Activated T-cell treated with anti-CD3 and anti-CD28 coated beads, Interleukin-2, amount 50 U/mL, for 1 hour (primary cell): ENCODE measurements around the gene KIAA0408.
"Not testable (repeated sequence)": the region's sequence is repeated elsewhere in the genome, so short reads cannot be mapped to it uniquely, and the experiment has no call there.

ENCODE experiments used
- DNase-seq: peaks from one replicate; pipeline ENCODE4 v3.0.0-alpha.2; 2020

The KIAA0408 gene

GRCh38 chr6:127462376-127462775 is 3.2 kb upstream of the KIAA0408 start:
- no peak for DNase-seq

DNA sequence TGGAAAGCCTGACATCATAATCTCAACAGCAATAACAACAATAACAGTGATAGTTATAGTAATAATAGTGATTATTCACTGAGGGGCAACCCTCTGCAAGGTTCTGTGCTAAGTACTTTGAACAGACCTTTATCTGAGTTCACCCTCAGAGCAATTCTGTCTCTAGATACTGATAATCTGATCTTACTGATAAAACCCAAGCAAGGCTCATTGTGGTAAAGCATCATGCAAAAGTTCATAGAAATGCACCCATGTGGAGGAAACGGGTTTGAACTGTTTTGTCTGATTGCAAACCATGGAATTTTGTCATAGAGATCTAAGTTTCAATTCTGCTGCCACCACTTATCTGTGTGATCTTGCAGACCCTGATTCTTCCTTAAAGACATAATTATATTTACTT is 1.3 kb upstream of the KIAA0408 start:
- DNase-seq = no peak

GRCh38 chr6:127458817-127459216 is 372 bp downstream of the KIAA0408 start:
- DNase-seq = no peak

- DNase-seq = no peak
Observed at GRCh38 chr6:127458222-127458621, 967 bp downstream of the KIAA0408 start.

GRCh38 chr6:127457456-127458064 is 1.6 kb downstream of the KIAA0408 start:
- no peak for DNase-seq

GRCh38 chr6:127456465-127456864 is 2.7 kb downstream of the KIAA0408 start:
- no peak for DNase-seq

GRCh38 chr6:127453845-127454619 is 5.2 kb downstream of the KIAA0408 start:
- DNase-seq = no peak

DNA sequence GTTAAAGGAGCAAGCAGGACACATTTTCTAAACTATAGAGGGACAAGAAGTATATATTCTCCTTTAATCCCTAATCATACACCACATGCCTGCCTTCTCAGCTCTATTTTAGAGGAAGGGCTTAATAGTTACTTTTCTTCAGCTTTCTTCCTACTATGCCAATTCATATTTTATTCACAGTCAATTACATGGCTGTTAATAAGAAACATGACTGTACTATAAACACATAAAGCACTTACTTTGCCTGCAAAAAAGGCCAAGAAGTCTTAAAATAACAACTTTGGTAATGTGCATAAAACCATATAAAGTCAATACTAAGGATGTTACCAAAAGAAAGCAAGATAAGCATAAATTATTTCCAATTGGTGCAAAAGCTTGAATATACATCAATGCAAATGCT is 6.4 kb downstream of the KIAA0408 start:
- no peak for DNase-seq

GRCh38 chr6:127451388-127451787 is 7.8 kb downstream of the KIAA0408 start:
- no peak for DNase-seq

DNA sequence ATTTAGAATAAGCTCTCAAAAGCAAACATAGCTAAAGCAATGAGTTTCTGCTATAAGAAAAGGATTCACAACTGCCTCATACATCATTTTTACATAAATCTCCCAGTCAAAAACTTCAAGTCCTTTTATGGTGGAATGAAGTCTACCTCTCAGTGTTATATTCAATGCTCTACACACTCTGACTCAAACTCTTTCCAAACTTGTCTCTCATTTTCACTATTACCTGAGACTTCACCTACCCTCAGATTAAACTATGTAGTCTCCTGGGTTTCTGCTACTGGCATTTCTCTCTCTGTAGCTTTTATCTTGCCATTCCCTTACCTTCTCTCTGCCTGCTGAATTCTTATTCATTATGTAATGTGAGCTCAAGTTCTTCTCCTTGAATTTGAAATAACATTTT is 11.4 kb downstream of the KIAA0408 start:
- DNase-seq = no peak

DNA sequence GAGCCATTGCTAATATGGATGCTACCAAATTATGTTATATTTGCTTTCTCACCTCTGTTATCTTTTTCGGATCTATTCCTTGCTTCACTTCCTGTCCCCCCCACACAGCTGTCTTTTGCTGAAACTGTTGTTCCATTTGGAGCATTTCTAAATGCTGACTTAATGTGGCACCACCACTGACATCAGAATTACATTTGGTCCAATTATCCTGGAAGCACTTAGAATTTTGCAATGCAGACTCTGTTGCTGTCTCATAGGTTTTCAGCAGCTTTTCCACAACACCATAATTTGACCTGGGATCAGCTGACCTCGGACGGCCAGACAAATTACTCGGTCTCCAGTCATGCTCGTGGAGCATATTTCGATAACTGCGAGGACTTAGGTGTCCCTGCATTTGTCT is 12.8 kb downstream of the KIAA0408 start:
- DNase-seq = no peak

GRCh38 chr6:127441881-127442280 is 17.3 kb downstream of the KIAA0408 start:
- no peak for DNase-seq

DNA sequence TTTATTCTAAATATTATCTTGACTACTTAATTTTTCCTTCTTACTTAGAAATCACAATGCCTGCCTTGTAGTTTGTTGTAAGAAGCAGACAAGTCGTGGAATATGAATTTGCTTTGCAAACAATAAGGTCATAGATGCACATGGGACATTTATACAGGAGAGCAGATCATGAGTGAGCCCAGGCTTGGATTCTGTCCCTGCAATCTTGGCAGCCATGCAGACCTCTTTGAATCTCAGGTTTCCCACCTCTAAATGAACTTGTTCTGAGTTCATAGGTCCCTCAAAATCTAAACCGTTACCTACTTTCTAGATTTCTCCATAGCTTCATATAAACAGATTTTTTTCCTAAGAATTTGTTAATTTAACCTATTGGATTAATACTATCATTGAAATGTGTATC is 19.5 kb downstream of the KIAA0408 start:
- DNase-seq = no peak

- no peak for DNase-seq
Observed at GRCh38 chr6:127436578-127437110, 22.5 kb downstream of the KIAA0408 start.

DNA sequence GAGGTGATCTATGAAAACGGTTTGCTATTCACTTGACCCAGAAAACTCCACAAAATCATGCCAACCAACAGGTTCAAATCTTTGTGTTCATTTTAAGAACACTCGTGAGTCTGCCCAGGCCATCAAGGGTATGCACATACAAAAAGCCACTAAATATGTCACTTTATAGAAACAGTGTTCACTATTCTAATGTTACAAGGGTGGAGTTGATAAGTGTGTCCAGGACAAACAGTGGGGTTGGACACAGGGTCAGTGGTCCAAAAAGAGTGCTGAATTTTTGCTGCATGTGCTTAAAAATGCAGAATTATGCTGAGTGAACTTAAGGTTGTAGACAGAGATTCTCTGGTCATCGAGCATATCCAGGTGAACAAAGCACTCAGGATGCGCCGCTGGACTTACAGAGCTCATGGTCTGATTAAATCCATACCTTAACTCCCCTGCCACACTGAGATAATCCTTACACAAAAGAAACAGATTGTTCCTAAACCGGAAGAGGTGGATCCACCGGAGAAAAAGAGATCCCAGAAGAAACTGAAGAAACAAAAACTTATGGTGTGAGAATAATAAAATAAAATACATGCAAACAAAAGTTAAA is 23.5 kb downstream of the KIAA0408 start:
- DNase-seq = no peak

DNA sequence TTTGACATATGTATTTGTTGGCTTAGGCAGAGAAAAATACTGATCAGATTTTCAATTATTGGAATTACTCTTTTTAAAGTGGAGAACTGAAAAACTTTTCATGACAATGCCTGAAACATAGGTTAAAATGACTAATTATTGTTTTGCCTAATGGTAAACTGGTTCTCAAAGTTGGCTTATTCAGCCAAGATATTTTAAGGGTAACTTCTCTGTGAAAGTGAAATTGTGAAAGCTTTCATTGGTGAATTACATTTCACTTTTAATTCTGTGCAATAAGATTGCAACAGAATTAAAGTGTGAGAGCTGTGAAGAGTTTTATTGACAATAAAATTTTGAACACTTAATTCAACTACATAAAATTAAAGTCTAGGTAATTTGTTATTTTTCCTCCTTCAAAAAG is 24.5 kb downstream of the KIAA0408 start:
- no peak for DNase-seq

DNA sequence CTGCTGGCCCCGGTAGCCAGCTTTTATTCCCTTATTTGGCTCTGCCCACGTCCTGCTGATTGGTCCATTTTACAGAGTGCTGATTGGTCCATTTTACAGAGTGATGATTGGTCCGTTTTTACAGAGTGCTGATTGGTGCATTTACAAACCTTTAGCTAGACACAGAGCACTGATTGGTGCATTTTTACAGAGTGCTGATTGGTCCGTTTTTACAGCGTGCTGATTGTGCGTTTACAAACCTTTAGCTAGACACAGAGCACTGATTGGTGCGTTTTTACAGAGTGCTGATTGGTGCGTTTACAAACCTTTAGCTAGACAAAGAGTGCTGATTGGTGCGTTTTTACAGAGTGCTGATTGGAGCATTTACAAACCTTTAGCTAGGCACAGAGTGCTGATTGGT is 30.6 kb downstream of the KIAA0408 start:
- not testable (repeated sequence) for DNase-seq

GRCh38 chr6:127423921-127424320 is 35.3 kb downstream of the KIAA0408 start:
- DNase-seq = no peak

- not testable (repeated sequence) for DNase-seq
Observed at GRCh38 chr6:127421164-127421563, 38.0 kb downstream of the KIAA0408 start.

DNA sequence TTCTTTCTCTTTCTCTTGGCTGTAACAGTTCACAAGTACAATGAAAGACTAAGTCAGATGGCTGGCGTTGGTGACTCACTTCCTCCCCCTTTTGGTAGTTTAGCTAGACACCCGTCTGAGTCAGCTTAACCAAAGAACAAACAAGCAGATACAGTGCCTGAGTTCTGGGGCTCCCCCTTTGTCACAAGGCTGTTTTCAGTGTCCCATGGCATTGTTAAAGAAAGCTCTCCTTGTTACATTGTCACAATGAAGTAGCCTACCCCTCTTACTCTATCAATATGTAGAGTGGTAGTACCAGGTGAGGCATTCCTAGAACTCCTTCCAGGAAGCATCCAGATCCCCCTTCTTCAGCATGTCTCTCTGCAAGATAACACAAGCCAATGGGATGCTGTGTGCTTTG is 38.6 kb downstream of the KIAA0408 start:
- peak; percentile 38 for DNase-seq

DNA sequence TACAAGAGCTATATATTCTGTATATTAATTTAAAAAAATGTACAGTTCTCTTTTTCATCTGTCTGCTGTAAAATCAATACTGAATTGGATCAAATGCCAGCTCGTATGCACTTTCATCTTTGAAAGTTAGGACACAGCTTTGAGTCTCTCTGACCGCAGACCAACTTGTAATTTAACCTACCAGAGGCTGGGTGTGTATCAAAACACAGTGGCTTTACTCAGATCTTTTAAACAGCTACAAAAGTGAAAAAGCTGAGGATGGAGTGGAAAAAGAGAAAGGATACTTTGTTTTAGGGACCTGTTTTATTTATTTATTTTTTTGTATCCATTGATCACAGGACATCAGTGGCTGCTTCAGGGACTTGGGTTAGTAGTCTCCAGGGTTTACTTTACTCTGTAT is 44.1 kb downstream of the KIAA0408 start:
- no peak for DNase-seq

DNA sequence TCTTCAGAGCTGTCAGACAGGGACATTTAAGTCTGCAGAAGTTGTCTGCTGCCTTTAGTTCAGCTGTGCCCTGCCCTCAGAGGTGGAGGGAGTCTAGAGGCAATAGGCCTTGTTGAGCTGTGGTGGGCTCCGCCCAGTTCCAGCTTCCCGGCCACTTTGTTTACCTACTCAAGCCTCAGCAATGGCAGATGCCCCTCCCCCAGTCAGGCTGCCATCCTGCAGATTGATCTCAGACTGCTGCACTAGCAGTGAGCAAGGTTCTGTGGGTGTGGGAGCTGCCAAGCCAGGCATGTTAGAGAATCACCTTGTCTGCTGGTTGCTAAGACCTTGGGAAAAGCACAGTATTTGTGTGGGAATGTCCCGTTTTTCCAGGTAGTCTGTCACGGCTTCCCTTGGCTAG is 46.1 kb downstream of the KIAA0408 start:
- DNase-seq = not testable (repeated sequence)

- DNase-seq = not testable (repeated sequence)
Observed at GRCh38 chr6:127412016-127412415, 47.2 kb downstream of the KIAA0408 start.
